Progenitor cell of endocrine pancreas (in vitro differentiated cells): ENCODE data around the gene PRKCH. TPM values are rescaled to one million over a fixed set of nuclear protein-coding genes. Genes with fewer than 3 reads are reported as not detected.

Experiments
- DNase-seq: peaks from one replicate; pipeline ENCODE4 v3.0.0; 2021; ENCODE audit warnings: low spot score; ENCODE audit not compliant: unreplicated experiment
- H3K27ac Mint-ChIP-seq: 2 replicates; pipeline ENCODE4 v1.8.0; 2021; ENCODE audit warnings: mild to moderate bottlenecking, moderate library complexity, mixed read lengths
- H3K27me3 Mint-ChIP-seq: 2 replicates; pipeline ENCODE4 v1.8.0; 2021; ENCODE audit warnings: mixed read lengths
- H3K36me3 Mint-ChIP-seq: 2 replicates; pipeline ENCODE4 v1.8.0; 2022; ENCODE audit warnings: mixed read lengths; ENCODE audit not compliant: insufficient read depth
- H3K4me1 Mint-ChIP-seq: 2 replicates; pipeline ENCODE4 v1.8.0; 2021; ENCODE audit warnings: low read depth, mixed read lengths
- H3K4me3 Mint-ChIP-seq: 2 replicates; pipeline ENCODE4 v1.8.0; 2021; ENCODE audit warnings: low read depth, mild to moderate bottlenecking, moderate library complexity, mixed read lengths
- H3K9me3 Mint-ChIP-seq: 2 replicates; pipeline ENCODE4 v1.8.0; 2021; ENCODE audit warnings: low read depth, mixed read lengths
- total RNA-seq: library from RNA; stranded (reverse); gene quantifications from 2 replicates; pipeline ENCODE4 v1.2.1, GENCODE V29; 2021
- TF ChIP-seq, protein P1 (sequence below): fragments of 200-600 bp; sonication (generic); IDR thresholded peaks from one replicate; pipeline ENCODE4 v1.5.0; 2021; ENCODE audit warnings: antibody characterized with exemption, mild to moderate bottlenecking; ENCODE audit not compliant: unreplicated experiment

The PRKCH gene
- total RNA-seq, 1 donor from 2014 or later: 4.5 TPM

- no peak overlapping the region for H3K27ac Mint-ChIP-seq
- no peak for DNase-seq
- peaks cover 17% of the 10 kb centered on the region for H3K4me1 Mint-ChIP-seq
These were observed 268.6 kb downstream of the PRKCH start for GRCh38 chr14:61589691-61590581.

GRCh38 chr14:61591862-61592261, 270.5 kb downstream of the PRKCH start:
- TF ChIP-seq, protein P1, sequence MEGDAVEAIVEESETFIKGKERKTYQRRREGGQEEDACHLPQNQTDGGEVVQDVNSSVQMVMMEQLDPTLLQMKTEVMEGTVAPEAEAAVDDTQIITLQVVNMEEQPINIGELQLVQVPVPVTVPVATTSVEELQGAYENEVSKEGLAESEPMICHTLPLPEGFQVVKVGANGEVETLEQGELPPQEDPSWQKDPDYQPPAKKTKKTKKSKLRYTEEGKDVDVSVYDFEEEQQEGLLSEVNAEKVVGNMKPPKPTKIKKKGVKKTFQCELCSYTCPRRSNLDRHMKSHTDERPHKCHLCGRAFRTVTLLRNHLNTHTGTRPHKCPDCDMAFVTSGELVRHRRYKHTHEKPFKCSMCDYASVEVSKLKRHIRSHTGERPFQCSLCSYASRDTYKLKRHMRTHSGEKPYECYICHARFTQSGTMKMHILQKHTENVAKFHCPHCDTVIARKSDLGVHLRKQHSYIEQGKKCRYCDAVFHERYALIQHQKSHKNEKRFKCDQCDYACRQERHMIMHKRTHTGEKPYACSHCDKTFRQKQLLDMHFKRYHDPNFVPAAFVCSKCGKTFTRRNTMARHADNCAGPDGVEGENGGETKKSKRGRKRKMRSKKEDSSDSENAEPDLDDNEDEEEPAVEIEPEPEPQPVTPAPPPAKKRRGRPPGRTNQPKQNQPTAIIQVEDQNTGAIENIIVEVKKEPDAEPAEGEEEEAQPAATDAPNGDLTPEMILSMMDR: no peak
- Mint-ChIP-seq H3K4me3 (no peak overlapping the region), H3K36me3 (no peaks in the 10 kb centered on the region), H3K27ac (no peak overlapping the region), H3K9me3 (no peaks in the 10 kb centered on the region), H3K4me1 (peaks cover 14% of the 10 kb centered on the region), H3K27me3 (no peaks in the 10 kb centered on the region)
- DNase-seq: no peak

More at GRCh38 chr14:61589691-61590581, 268.6 kb downstream of the PRKCH start:
- TF ChIP-seq, protein P1: no peak
- no peaks in the 10 kb centered on the region for H3K27me3 Mint-ChIP-seq
- H3K36me3 Mint-ChIP-seq: no peaks in the 10 kb centered on the region
- H3K9me3 Mint-ChIP-seq: no peaks in the 10 kb centered on the region
- H3K4me3 Mint-ChIP-seq: no peak overlapping the region

GRCh38 chr14:61593330-61593729, 272.0 kb downstream of the PRKCH start:
- Mint-ChIP-seq H3K4me1 (peaks cover 16% of the 10 kb centered on the region), H3K9me3 (peaks cover 2% of the 10 kb centered on the region), H3K27ac (no peak overlapping the region), H3K4me3 (no peak overlapping the region), H3K36me3 (no peaks in the 10 kb centered on the region), H3K27me3 (no peaks in the 10 kb centered on the region)
- TF ChIP-seq, protein P1: no peak
- DNase-seq: no peak

DNA sequence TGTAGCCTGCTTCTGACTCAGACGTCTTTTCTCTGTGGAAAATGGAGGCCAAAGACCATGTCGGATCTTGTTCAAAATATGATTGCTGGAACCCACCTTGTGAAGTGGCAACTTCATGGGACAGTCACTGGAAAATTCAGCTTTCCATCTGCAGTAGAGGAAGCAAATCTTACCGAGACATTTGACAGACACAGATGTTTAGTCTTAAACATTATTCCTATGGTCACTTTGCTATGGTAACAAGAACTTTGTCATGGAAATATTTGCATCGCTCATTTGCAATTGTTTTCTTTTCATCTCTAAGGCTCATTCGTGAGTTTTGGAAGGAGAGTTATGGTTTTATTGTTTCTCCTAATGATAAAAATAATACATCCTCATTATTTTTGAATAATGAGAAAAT, 275.6 kb downstream of the PRKCH start:
- Mint-ChIP-seq H3K27ac (no peak overlapping the region), H3K36me3 (no peaks in the 10 kb centered on the region), H3K4me1 (peaks cover 16% of the 10 kb centered on the region), H3K9me3 (peaks cover 3% of the 10 kb centered on the region), H3K27me3 (no peaks in the 10 kb centered on the region), H3K4me3 (no peak overlapping the region)
- no peak for DNase-seq
- TF ChIP-seq, protein P1: no peak

- Mint-ChIP-seq H3K27ac (no peak overlapping the region), H3K36me3 (no peaks in the 10 kb centered on the region), H3K9me3 (peaks cover 3% of the 10 kb centered on the region), H3K4me3 (no peak overlapping the region), H3K4me1 (peaks cover 26% of the 10 kb centered on the region), H3K27me3 (no peaks in the 10 kb centered on the region)
- no peak for DNase-seq
- TF ChIP-seq, protein P1: no peak
These were observed 277.6 kb downstream of the PRKCH start for GRCh38 chr14:61598980-61599379.
